LoVo (cell line): ENCODE data around the gene STT3B.
A peak's percentile ranks its signal among the peaks of the same experiment; 100 is the strongest.

Source experiments
- DNase-seq: peaks from one replicate; pipeline ENCODE4 v3.0.0-alpha.2; 2016; ENCODE audit warnings: low spot score

Gene STT3B

GRCh38 chr3:31521468-31521867 lies 11.3 kb upstream of the STT3B start:
- DNase-seq: no peak

DNA sequence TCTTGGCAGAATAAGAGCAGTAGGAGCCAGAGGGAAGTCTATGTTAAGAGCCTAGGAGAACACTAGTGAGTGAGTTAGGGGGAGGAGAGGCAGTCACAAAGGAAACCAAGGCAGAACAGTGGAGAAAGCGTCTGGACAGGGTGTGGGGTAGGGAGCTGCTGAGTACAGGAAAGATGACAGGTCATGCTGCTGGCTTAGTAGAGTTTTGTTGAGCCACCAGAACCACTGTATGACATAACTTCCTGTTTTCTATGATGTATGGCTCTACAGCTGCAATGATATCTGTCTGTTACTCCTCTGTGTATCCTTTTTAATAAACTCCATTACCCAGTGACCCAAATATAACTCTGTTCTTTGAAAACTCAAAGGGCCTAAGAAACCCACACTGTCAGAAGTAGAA lies 10.6 kb upstream of the STT3B start:
- DNase-seq: no peak

DNA sequence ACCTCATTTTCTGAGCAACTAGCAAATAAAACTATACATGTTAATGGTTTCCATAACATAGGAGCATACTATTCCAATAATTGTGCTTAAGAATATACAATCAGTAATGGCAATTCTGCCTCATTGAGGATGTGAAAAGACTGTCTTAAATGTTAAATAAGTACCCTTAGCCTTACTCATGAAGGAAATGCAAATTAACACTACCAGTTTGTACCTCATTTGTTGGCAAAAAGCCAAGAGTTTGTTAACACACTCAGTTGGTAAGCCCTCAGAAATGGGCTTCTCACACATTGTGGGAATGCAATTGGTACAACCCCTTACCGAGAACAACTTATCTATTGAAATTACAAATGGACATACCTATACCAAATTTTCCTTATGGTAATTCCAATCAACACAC lies 9.2 kb upstream of the STT3B start:
- DNase-seq: no peak

- no peak for DNase-seq
Measured at GRCh38 chr3:31525532-31525931, 7.2 kb upstream of the STT3B start.

- no peak for DNase-seq
Measured at GRCh38 chr3:31529421-31529820, 3.3 kb upstream of the STT3B start.

DNA sequence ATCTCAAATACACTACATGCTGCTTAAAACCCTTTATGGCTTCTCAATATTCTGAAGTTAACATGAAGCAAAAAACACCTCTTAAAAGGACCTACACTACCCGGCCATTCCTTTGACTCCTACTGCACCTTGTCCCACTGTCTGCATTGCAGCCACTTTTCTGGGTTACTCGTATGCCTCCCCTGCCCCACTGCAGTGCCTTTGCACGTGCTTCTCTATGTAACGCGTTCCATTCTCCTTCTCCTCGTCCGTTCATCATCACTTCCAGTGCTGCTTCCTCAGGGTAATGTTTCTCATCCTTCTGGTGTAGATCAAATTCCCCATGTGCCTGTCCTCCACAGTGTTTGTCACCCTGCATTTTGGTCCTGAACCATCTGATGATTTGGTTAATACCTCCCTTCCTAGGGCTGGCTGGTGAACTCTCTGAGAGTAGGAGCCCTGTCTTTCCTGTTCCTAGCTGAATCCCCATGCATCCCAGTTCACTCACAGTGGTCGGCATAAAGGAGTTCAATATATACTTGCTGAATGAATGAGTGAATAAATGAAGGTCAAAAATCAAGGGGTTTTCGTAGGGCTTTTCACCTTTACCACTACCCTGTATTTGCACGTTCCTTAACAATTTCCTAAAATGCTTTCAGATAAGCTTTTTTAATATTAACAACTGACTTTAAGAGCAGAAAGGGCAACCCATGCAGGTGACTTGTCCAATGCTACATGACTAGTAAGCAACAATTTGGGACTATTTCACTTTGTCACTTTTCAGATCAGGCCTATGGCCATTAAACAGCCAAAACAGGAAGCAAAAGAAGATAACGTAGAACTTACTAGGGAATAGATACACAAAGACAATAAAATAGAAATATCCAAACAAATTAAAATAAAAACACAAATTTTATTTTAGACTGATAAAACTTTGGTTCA lies 2.4 kb upstream of the STT3B start:
- DNase-seq: no peak

DNA sequence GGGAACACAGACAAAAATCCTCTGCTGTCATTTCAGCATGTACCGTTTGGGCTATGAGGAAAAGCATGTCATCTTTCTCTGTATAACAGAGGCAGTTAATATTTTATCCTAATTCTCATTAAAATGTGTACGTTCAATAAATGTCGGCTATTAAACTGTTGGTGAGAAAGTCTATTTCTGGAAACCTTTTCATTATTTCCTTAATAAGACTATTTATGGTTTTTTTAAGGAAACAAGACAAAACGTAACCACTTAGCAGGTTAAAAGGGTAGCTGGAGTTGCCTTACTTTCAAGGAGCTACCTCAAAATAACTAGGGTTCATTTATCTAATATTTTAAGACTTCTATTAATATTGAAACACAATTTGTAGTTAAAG lies 1.8 kb upstream of the STT3B start:
- no peak for DNase-seq

DNA sequence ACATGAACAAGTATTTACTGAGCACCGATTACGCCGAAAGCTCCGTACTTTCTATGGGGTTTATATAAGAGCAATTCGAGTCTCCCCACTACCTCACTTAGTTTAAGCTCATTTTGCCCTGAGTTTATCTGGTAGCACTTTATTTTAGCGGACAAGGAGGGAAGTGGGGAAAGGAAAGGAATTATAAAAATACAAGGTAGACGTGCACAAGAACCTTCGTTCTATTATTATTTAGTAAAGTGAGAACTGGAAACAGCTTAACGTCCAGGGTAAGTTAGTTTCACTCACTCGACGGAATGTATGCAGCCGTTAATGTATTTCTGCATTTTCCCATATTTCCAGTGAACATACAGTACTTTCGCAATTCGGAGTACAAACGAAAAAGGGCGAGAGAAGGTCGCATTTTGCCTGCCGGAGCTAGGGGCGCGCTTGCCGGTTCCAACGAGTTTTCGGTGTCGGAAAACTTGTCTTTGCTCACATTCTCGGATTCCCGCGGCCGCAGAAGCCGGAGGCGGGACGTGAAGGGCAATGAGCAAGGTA lies 1.2 kb upstream of the STT3B start:
- DNase-seq: no peak

GRCh38 chr3:31531992-31532586 lies 636 bp upstream of the STT3B start:
- DNase-seq: peak; percentile 99

GRCh38 chr3:31533169-31534064 lies 692 bp downstream of the STT3B start:
- no peak for DNase-seq

GRCh38 chr3:31534065-31534425 lies 1.3 kb downstream of the STT3B start:
- no peak for DNase-seq

DNA sequence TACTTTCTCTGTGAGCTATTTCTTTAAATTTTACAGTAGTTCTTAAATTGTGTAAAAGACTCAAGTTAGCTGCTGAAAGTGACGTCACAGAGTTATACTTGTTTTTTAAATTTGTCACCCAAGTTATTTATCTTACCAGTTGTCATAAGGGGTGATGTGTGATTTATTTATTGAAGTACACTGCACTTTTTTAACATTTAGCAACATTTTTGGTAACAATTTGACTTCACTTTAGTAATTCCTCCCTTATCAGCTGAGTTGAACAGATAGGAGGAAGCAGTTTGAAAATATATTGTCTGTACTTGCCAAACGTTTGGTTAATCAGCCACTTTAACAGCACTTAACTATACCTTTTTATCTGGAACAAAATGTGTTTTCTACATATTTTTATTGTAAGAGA lies 3.8 kb downstream of the STT3B start:
- no peak for DNase-seq

DNA sequence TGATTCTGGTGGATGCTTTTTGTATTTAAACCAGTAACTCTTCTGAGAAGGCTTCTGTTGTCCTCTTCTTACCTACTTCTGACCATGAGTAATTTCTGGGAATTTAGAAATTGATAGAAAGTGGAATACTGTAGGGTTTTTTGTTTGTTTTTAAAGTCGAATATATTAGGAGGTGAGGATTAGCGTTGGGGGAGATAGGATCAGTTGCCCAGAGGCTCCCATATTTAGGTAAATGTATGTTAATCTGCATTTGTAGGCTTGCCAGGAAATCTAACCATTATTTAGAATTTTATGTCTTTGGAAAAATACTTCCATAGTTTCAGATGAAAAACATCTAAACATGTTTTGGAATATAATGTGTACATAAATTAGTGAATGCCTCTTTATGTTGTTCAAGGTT lies 6.1 kb downstream of the STT3B start:
- no peak for DNase-seq

- DNase-seq: no peak
Measured at GRCh38 chr3:31539275-31539674, 6.5 kb downstream of the STT3B start.

GRCh38 chr3:31541089-31541488 lies 8.4 kb downstream of the STT3B start:
- no peak for DNase-seq

GRCh38 chr3:31542246-31542645 lies 9.5 kb downstream of the STT3B start:
- no peak for DNase-seq

DNA sequence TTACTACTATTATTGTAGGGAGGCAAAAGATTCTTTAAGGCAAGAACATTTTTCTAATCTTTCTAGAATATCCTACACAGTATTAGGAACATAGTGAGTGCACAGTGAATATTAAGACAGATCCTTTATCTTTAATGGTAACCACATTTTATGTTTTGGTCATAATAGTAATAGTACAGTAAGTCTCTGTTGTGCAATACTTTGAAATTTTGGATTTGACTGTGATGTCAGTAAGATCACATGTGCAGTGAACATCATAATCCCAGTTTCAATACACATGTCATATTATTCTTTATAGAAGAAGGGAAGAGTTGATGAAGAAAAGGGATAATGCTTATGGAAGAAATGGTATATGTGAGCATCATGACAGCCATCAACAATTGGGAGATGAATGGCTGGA lies 10.7 kb downstream of the STT3B start:
- no peak for DNase-seq

DNA sequence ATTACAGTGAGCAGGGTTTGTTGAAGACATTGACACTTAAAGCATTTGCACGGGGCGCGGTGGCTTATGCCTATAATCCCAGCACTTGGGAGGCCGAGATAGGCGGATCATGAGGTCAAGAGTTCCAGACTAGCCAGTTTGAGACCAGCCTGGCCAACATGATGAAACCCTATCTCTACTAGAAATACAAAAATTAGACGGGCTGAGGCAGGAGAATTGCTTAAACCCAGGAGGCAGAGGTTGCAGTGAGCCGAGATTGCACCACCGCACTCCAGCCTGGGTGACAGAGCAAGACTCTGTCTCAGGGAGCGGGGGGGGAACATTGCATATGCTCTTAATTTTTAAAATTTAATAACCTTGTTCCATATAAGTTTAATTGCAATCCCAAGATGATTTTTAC lies 11.9 kb downstream of the STT3B start:
- DNase-seq: no peak

DNA sequence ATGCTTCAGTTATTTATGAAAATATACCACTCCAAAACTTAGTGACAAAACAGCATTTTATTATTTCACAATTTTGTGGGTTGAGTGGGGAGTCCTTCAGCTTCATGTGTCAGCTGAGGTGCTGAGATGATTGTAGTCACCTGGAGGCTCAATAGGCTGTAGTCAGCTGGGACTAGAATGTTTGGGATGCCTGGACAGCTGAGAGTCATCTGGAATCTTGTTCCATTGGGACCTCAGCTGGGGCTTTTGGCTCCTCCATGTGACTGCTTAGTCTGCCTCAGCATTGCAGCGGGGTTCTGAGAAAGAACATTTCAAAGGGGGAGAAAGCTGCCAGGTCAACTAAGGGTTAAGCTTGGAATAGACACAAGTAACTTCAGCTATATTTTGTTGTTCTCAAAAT lies 13.4 kb downstream of the STT3B start:
- DNase-seq: no peak

GRCh38 chr3:31546725-31547124 lies 14.0 kb downstream of the STT3B start:
- DNase-seq: no peak

DNA sequence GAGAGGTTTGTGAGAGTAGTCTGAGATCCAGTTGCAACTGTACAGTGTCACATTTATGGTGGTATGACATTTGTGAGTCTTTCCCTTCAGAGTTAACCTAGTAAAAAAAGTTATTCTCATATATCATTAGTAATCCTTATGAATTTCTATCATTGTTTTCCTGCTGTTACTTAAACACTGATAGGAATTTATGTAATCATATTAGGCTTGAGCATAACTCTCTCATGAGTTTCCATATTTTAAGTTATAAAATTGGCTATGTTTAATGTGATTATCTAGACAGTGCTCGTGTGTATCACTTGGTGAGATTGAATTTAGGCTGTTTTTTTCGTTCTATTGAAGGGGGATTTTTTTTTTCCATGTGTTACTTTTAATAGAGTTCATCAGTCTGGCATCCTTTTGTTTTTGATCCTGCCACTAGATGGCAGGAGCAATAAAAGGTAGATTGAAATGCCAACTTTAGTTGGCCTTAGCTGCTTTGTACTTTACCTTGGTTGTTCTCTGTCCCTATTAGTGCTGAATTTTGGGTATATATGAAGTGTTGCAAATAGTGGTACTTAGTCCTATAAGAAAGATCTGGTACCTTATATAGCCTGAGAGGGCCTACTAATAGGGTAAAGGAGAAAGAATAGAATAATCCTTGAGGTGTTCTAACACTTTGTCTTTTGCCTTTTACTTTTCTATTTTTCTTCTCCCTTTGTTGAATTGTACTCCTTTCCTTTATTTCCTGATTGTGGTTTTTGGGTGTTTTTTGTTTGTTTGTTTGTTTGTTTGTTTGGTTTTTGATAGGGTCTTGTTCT lies 17.9 kb downstream of the STT3B start:
- no peak for DNase-seq

DNA sequence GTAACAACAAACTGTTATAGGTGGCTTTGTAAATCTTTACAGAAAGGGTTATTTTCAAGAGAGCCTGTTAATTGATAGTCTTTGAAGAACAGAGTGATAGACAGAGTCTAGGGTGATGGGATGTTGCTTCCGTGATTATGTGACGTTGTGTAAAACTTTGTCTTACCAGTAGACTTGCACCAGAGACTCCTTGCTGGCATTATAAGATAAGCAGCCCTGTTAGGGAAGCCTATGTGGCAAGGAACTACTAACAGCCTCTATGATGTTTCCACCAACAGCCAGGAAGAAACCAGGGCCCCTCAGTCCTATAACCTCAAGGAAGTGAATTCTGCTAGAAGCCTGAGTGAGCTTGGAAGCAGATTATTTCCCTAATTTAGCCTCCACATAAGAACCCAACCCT lies 18.9 kb downstream of the STT3B start:
- DNase-seq: no peak
